H1 (cell line): ENCODE results near the gene STPG1. TPM values are rescaled to one million over a fixed set of nuclear protein-coding genes. Genes with fewer than 3 reads are reported as not detected.

Source experiments
- CHD7 ChIP-seq: fragments of 300-600 bp; sonication (generic); IDR thresholded peaks from 2 replicates; pipeline ENCODE4 v1.7.1; 2012; ENCODE audit warnings: low read length, moderate library complexity, mild to moderate bottlenecking, inconsistent platforms; ENCODE audit not compliant: insufficient replicate concordance
- MAX ChIP-seq: IDR thresholded peaks from 2 replicates; pipeline ENCODE4 v1.6.1; 2012; ENCODE audit warnings: inconsistent platforms
- polyA plus RNA-seq, 7 experiments: library from polyadenylated mRNA; depleted of rRNA in 3 of 7; stranded (reverse) in 5 of 7; unstranded in 2 of 7; fragments of >200 nt in 5 of 7; fragments of 200-250 nt in 2 of 7; gene quantifications; 1 replicate in 5 of 7; 2 replicates in 1 of 7; 4 replicates in 1 of 7; pipeline versions ENCODE4 v1.2.1 to v1.2.3, GENCODE V29; 2011 to 2013; ENCODE audit warnings: missing spikeins in 2 of 7, mixed read lengths in 2 of 7
- total RNA-seq: library from RNA; stranded (reverse); fragmentation: NEBNext Ultra II Directional; extraction: Animal tissue kit (Norgen Biotek cat#: 25700); gene quantifications from 2 replicates; pipeline ENCODE4 v1.2.1, GENCODE V29; 2021

STPG1 gene
- total and polyA plus RNA-seq, 2 of the 8 experiments (the other 6 are each of a cell fraction or from before 2014, with no cell fraction given), result 10.3 to 11.2 TPM

- TF ChIP-seq CHD7, result no peak
- no peak for TF ChIP-seq MAX
Measured at GRCh38 chr1:24411963-24412362, 1.6 kb downstream of the STPG1 start (continued).
